ENCODE data around the gene AGBL4. TPM values are rescaled to one million over a fixed set of nuclear protein-coding genes. Genes with fewer than 3 reads are reported as not detected.
A peak's percentile ranks its signal among the peaks of the same experiment; 100 is the strongest.

Gene AGBL4
- total RNA-seq, 1 experiment from 2014 or later = not detected

- no peak overlapping the region for H3K4me3 ChIP-seq
- DNase-seq = no peak
- no peaks in the 10 kb centered on the region for H3K36me3 ChIP-seq
- no peaks in the 10 kb centered on the region for H3K27me3 ChIP-seq
- no peaks in the 10 kb centered on the region for H3K9me3 ChIP-seq
Measured at GRCh38 chr1:49552101-49552500, 471.7 kb downstream of the AGBL4 start.

- no peak for DNase-seq
- Histone ChIP-seq H3K36me3 (no peaks in the 10 kb centered on the region), H3K9me3 (no peaks in the 10 kb centered on the region)
Measured at GRCh38 chr1:49544615-49545014, 479.1 kb downstream of the AGBL4 start.

DNA sequence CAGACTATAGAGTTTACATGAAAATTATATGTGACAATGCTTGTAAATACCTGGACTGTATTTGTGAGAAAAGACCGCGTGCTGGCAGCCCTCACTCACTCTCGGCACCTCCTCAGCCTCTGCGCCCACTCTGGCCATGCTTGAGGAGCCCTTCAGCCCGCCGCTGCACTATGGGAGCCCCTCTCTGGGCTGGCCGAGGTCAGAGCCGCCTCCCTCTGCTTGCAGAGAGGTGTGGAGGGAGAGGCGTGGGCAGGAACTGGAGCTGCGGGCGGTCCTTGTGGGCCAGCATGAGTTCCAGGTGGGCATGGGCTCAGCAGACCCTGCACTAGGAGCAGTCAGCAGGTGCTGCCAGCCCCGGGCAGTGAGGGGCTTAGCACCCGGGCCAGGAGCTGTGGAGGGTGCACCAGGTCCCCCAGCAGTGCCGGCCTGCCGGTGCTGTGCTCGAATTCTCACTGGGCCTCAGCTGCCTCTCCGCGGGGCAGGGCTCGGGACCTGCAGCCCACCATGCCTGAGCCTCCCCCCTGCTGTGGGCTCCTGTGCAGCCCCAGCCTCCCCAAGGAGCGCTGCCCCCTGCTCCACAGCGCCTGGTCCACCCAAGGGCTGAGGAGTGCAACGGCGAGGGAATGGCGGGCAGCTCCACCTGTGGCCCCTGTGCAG is 482.5 kb downstream of the AGBL4 start:
- no peak for DNase-seq
- Histone ChIP-seq H3K36me3 (no peaks in the 10 kb centered on the region), H3K27me3 (no peaks in the 10 kb centered on the region), H3K9me3 (no peaks in the 10 kb centered on the region), H3K4me3 (no peak overlapping the region)

More at GRCh38 chr1:49544615-49545014, 479.1 kb downstream of the AGBL4 start:
- no peak overlapping the region for H3K4me3 ChIP-seq
- no peaks in the 10 kb centered on the region for H3K27me3 ChIP-seq

- Histone ChIP-seq H3K9me3 (no peaks in the 10 kb centered on the region), H3K4me3 (no peak overlapping the region), H3K36me3 (no peaks in the 10 kb centered on the region), H3K27me3 (no peaks in the 10 kb centered on the region)
- DNase-seq = no peak
Measured at GRCh38 chr1:49527606-49528305, 496.0 kb downstream of the AGBL4 start.

DNA sequence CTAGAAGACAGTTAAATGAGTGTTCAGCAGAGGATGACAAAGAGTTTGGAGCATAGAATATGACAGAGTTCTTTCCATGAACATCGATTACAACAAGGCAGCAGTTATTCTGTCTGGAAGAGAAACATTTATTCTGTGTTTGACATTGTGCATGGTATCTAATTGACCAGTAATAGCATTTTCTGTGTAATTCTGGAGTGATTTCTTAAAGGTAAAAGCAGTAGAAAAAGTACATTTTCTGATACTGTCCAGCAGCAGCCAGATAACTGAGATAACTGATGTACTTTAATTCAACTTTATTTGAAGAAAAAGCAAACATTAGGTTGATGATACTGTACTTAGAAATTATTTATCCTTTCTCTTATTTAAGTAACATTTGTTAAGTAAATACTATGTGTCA is 497.1 kb downstream of the AGBL4 start:
- DNase-seq = no peak
- Histone ChIP-seq H3K36me3 (no peaks in the 10 kb centered on the region), H3K9me3 (no peaks in the 10 kb centered on the region), H3K4me3 (no peak overlapping the region), H3K27me3 (no peaks in the 10 kb centered on the region)

GRCh38 chr1:49523764-49524163 is 500.0 kb downstream of the AGBL4 start:
- no peaks in the 10 kb centered on the region for H3K27me3 ChIP-seq
- DNase-seq = no peak
- H3K9me3 ChIP-seq = no peaks in the 10 kb centered on the region
- no peaks in the 10 kb centered on the region for H3K36me3 ChIP-seq
- H3K4me3 ChIP-seq = no peak overlapping the region

DNA sequence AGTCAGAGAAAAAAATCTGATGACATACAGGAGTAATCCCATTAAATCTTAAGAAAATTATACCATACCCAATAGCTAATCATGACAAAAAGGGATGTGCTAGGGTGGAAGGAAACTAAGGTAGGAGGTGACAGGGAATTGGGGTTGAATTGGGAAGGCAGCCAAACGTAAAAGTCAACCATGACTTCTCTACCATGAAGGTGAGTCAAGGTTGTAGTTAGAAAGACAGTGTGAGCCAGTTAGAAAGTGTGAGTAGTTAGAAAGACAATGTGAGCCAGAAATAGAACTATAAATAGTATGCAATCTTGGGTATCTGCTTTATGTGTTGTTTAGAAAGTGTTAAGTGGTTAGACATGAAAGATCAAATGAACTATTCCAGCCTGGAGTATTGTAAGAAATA is 556.8 kb downstream of the AGBL4 start:
- Histone ChIP-seq H3K9me3 (no peaks in the 10 kb centered on the region), H3K4me3 (no peak overlapping the region)

GRCh38 chr1:49465486-49466185 is 558.1 kb downstream of the AGBL4 start:
- Histone ChIP-seq H3K9me3 (no peaks in the 10 kb centered on the region), H3K4me3 (no peak overlapping the region), H3K27me3 (no peaks in the 10 kb centered on the region), H3K36me3 (no peaks in the 10 kb centered on the region)
- no peak for DNase-seq

More for the DNA sequence above, 556.8 kb downstream of the AGBL4 start:
- Histone ChIP-seq H3K36me3 (no peaks in the 10 kb centered on the region), H3K27me3 (no peaks in the 10 kb centered on the region)
- no peak for DNase-seq

DNA sequence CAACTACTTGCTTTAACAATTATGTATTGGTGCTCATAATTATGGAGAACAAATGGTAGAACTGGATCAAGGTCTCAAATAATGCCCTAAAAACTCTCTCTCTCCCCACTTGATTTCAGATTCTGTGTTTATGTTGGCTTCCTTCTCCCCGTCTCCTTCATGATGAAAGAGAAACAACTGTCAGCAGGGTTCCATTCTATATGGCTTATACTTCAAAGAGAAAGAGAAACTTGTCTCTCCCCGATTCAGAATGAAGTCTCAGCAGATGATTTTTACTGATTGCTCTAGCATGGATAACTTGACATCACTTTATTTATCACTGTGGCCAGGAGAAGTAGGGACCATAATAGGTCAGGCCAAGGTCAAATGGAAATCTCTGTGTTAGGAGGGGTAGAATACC is 575.6 kb downstream of the AGBL4 start:
- DNase-seq = no peak
- no peaks in the 10 kb centered on the region for H3K9me3 ChIP-seq
- no peaks in the 10 kb centered on the region for H3K27me3 ChIP-seq
- no peak overlapping the region for H3K4me3 ChIP-seq
- H3K36me3 ChIP-seq = no peaks in the 10 kb centered on the region

GRCh38 chr1:49436865-49437264 is 586.9 kb downstream of the AGBL4 start:
- H3K9me3 ChIP-seq = no peaks in the 10 kb centered on the region
- no peak for DNase-seq
- no peaks in the 10 kb centered on the region for H3K36me3 ChIP-seq
- no peak overlapping the region for H3K4me3 ChIP-seq
- H3K27me3 ChIP-seq = no peaks in the 10 kb centered on the region

DNA sequence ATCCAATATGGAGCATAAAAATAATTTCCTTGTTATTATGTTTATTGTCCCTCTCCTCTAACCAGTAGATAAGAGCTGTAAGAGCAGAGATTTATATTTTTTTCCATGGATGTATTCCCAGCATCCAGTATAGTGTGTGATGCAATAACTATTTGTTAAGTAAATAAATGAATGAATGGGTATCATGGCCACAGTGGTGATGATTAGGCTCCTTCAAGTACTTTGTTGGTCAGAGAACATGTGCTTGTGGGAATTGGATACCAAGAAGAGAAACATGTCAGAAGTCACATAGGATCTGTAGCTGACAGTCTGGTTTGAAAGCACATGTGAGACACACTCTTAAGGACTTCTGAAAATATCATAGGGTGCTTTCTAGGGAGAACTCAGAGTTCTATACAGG is 588.5 kb downstream of the AGBL4 start:
- Histone ChIP-seq H3K36me3 (no peaks in the 10 kb centered on the region), H3K4me3 (no peak overlapping the region), H3K9me3 (no peaks in the 10 kb centered on the region), H3K27me3 (no peaks in the 10 kb centered on the region)
- DNase-seq = no peak

DNA sequence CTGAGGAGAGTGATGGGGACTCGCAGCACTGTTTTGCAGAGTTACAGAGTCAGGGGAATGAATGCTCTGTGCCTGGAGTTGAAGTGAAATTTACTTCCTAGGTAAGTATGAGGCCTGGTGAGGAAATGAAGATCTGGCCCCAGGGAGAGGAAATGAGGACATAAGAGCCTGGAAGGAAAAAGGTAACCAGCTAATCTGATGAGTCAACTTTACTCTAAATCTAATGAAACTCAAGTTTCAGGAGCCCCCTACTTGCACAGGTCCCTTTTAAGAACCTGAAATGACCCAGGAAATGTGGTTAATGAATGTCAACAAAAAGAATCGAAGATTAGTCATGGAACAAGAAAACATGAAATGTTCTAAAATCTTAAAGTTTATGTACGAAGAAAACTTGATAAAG is 599.0 kb downstream of the AGBL4 start:
- DNase-seq = no peak
- H3K36me3 ChIP-seq = no peaks in the 10 kb centered on the region
- no peaks in the 10 kb centered on the region for H3K27me3 ChIP-seq
- H3K9me3 ChIP-seq = no peaks in the 10 kb centered on the region
- no peak overlapping the region for H3K4me3 ChIP-seq

DNA sequence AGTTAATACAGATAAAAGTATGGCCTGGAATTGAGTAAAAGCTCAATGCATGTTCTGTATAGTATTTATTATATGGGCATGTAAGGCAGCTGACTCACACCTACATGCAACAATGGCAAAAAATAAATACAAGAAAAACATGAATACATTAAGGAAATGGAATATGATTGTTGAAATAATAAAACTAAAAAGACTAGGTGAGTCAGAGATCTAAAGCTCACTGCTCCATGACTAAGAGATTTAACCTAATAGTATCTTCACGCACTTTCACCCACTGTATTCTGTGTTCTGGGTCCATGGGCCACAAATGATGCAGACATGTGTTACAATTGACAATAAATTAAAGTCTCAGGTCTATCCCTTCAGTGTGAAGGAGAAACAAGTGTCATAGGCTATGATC is 607.0 kb downstream of the AGBL4 start:
- H3K36me3 ChIP-seq = no peaks in the 10 kb centered on the region
- no peak for DNase-seq
- H3K9me3 ChIP-seq = no peaks in the 10 kb centered on the region
- H3K4me3 ChIP-seq = no peak overlapping the region
- no peaks in the 10 kb centered on the region for H3K27me3 ChIP-seq

DNA sequence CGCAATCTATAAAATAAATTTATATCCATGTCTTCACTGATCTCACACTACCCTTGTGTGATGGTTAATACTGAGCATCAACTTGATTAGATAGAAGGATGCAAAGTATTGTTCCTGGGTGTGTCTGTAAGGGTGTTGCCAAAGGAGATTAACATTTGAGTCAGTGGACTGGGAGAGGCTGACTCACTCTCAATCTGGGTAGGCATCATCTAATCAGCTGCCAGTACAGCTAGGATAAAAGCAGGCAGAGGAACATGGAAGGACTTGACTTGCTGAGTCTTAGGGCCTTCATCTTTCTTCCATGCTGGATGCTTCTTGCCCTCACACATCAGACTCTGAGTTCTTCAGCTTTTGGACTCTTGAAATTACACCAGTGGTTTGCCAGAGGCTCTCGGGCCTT is 615.4 kb downstream of the AGBL4 start:
- peak; percentile 18 for DNase-seq
- Histone ChIP-seq H3K9me3 (no peaks in the 10 kb centered on the region), H3K36me3 (no peaks in the 10 kb centered on the region), H3K27me3 (no peaks in the 10 kb centered on the region), H3K4me3 (no peak overlapping the region)

DNA sequence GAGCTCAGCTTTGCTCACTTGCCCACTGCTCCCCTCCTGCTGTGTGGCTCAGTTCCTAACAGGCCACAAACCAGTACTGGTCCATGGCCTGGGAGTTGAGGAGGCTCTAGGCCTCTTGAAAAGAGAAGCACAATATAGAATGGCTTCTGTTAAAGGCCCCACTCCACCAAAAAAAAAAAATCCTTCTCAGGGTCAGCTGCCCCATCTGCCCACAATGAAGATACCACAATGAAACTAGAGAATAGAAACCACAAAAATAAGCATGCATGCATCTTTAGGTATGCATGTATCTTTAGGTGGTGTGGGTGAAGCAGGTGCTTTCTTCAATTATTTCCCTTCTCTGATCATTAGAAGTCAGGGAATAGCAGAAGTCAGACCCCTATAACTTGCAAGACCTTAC is 626.7 kb downstream of the AGBL4 start:
- no peaks in the 10 kb centered on the region for H3K9me3 ChIP-seq
- H3K36me3 ChIP-seq = no peaks in the 10 kb centered on the region
- no peak overlapping the region for H3K4me3 ChIP-seq
- no peaks in the 10 kb centered on the region for H3K27me3 ChIP-seq
- DNase-seq = no peak

DNA sequence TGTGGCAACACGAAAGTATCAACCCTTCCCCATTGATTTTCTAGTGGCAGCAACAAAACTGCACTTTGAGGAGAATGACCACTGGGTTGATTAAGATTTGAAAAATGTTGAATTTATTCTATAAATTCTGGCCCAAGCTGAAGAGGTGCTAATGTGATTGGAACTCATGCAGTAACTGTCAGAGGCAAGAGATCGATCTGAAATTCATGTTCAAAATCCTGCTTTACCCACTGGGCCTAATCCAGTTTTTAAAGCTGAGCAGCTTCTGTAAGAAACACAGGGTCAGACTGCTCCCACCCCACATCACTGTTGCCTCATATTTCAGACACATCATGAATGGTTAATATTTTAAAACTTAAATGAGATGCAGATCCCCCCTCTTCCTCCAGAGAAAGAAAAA is 629.6 kb downstream of the AGBL4 start:
- DNase-seq = no peak
- no peaks in the 10 kb centered on the region for H3K9me3 ChIP-seq

GRCh38 chr1:49389699-49390098 is 634.1 kb downstream of the AGBL4 start:
- Histone ChIP-seq H3K36me3 (no peaks in the 10 kb centered on the region), H3K27me3 (no peaks in the 10 kb centered on the region), H3K9me3 (no peaks in the 10 kb centered on the region), H3K4me3 (no peak overlapping the region)
- DNase-seq = no peak

More for the DNA sequence above, 629.6 kb downstream of the AGBL4 start:
- H3K27me3 ChIP-seq = no peaks in the 10 kb centered on the region
- no peaks in the 10 kb centered on the region for H3K36me3 ChIP-seq
- no peak overlapping the region for H3K4me3 ChIP-seq

DNA sequence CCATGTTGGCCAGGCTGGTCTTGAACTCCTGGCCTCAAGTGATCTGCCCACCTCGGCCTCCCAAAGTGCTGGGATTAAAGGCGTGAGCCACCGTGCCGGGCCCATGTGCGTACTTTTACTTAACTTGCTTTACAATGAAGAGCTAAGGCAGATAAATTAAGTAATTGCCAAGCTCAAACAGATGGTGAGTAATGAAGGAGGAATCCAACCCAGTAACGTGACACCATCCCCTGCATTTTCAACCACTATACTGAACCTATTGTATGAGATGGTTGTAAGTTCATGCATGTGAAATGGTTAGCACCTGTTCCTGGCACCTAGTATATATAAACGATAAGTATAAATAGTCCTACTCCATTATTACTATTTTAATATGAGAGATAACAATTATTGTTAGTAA is 659.1 kb downstream of the AGBL4 start:
- Histone ChIP-seq H3K36me3 (no peaks in the 10 kb centered on the region), H3K27me3 (no peaks in the 10 kb centered on the region), H3K9me3 (no peaks in the 10 kb centered on the region), H3K4me3 (no peak overlapping the region)
- DNase-seq = no peak
